Measurements from ENCODE around the gene INPP5F.

DNA sequence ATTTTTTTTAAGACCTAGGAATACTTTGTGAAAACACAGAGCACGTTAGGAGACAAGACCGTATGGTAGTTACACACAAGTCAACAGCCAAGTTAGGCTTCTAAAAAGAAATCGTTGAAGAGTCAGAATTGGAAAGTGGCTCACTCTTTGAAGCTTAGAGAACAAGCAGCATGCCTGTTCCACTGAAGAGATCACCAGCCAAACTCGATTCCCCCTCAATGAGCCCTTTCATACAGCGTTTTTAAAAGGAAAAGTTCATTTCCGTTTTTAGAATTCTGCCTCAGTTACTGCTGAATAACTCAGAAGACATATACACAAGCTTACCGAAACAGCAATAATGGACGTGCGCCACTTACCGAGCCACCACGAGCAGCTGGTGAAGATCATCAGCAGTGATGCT is 105.8 kb downstream of the INPP5F start:
- TF ChIP-seq ZNF766 (CRISPR knock-in tag; conservative IDR thresholded peaks at IDR 0.05): no peak
- TF ChIP-seq, protein P1, sequence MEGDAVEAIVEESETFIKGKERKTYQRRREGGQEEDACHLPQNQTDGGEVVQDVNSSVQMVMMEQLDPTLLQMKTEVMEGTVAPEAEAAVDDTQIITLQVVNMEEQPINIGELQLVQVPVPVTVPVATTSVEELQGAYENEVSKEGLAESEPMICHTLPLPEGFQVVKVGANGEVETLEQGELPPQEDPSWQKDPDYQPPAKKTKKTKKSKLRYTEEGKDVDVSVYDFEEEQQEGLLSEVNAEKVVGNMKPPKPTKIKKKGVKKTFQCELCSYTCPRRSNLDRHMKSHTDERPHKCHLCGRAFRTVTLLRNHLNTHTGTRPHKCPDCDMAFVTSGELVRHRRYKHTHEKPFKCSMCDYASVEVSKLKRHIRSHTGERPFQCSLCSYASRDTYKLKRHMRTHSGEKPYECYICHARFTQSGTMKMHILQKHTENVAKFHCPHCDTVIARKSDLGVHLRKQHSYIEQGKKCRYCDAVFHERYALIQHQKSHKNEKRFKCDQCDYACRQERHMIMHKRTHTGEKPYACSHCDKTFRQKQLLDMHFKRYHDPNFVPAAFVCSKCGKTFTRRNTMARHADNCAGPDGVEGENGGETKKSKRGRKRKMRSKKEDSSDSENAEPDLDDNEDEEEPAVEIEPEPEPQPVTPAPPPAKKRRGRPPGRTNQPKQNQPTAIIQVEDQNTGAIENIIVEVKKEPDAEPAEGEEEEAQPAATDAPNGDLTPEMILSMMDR (IDR thresholded peaks at IDR 0.05 in 2 of 3, conservative IDR thresholded peaks at IDR 0.05 in 1 of 3; ENCODE audit: insufficient read depth in 2 of 3, low read depth in 1 of 3, low read length in 3 of 3): no peak

Measured in K562 (cell line).